Body of pancreas (tissue), 4 donors: ENCODE results near the gene DPYD. TPM values are rescaled to one million over a fixed set of nuclear protein-coding genes. Genes with fewer than 3 reads are reported as not detected.

Experiments used
- ATAC-seq: fragments of 150-250 bp; one replicate; pipeline ENCODE4 v1.9.1; 2016
- DNase-seq, 4 donors: peaks; one replicate each; pipeline ENCODE4 v3.0.0-alpha.2; 2019
- H3K27ac ChIP-seq, 4 donors: fragments of 200-600 bp; sonication (generic); 1 replicate in 3 of 4; 2 replicates in 1 of 4; pipeline versions ENCODE4 v1.5.1 to v1.6.1; 2016 to 2019; ENCODE audit warnings: mild to moderate bottlenecking in 1 of 4, mixed read lengths in 1 of 4, moderate library complexity in 1 of 4
- H3K27me3 ChIP-seq, 2 donors: fragments of 200-600 bp; sonication (generic); one replicate each; pipeline ENCODE4 v1.6.0; 2016; ENCODE audit warnings: mild to moderate bottlenecking in 1 of 2
- H3K36me3 ChIP-seq, 2 donors: fragments of 200-600 bp; sonication (generic); replicated peaks in 1 of 2; 2 replicates each; pipeline ENCODE4 v1.5.1; 2016; ENCODE audit warnings: low read depth in 2 of 2; ENCODE audit not compliant: insufficient read depth in 1 of 2
- H3K4me1 ChIP-seq: fragments of 200-600 bp; sonication (generic); one replicate; pipeline ENCODE4 v1.6.0; 2016
- H3K4me3 ChIP-seq, 2 donors: fragments of 200-600 bp; sonication (generic); 1 replicate in 1 of 2; 2 replicates in 1 of 2; pipeline ENCODE4 v1.5.1; 2016 to 2019
- H3K9me3 ChIP-seq, 3 donors: fragments of 200-600 bp; sonication (generic); 1 replicate in 2 of 3; 2 replicates in 1 of 3; pipeline ENCODE4 v1.5.1; 2016
- POLR2A ChIP-seq, 3 donors: fragments of 450-650 bp; IDR thresholded peaks; one replicate each; pipeline ENCODE4 v1.6.1; 2016; ENCODE audit warnings: antibody characterized with exemption in 3 of 3, mild to moderate bottlenecking in 2 of 3
- WGBS, 2 donors: methylation state at CpG; one replicate each; pipeline ENCODE4 v1.1.5; 2017; 5-methylcytosine and 5-hydroxymethylcytosine counted together
- intact Hi-C: fragments of 100-400 bp; cut with DNase I; formaldehyde crosslinking; loops from one replicate; pipeline ENCODE4 v1.15.1; 2023
- total RNA-seq, 2 donors: library from RNA; depleted of rRNA; stranded (reverse); fragments of >200 nt; gene quantifications; one replicate each; pipeline ENCODE4 v1.1.0, GENCODE V29; 2016
- TF ChIP-seq, protein P1 (sequence below), 7 experiments: fragments of 450-650 bp in 4 of 7; fragments of 200-600 bp in 3 of 7; sonication (generic) in 3 of 7; IDR thresholded peaks; one replicate each; pipeline ENCODE4 v1.5.1; 2016 to 2019; ENCODE audit warnings: antibody characterized with exemption in 7 of 7

DPYD gene
- total RNA-seq, 2 donors from 2014 or later, result 13.8 to 17.1 TPM

GRCh38 chr1:97196825-97197516 lies 723.9 kb downstream of the DPYD start:
- no peak for TF ChIP-seq POLR2A (IDR thresholded peaks at IDR 0.05)
- TF ChIP-seq, protein P1, sequence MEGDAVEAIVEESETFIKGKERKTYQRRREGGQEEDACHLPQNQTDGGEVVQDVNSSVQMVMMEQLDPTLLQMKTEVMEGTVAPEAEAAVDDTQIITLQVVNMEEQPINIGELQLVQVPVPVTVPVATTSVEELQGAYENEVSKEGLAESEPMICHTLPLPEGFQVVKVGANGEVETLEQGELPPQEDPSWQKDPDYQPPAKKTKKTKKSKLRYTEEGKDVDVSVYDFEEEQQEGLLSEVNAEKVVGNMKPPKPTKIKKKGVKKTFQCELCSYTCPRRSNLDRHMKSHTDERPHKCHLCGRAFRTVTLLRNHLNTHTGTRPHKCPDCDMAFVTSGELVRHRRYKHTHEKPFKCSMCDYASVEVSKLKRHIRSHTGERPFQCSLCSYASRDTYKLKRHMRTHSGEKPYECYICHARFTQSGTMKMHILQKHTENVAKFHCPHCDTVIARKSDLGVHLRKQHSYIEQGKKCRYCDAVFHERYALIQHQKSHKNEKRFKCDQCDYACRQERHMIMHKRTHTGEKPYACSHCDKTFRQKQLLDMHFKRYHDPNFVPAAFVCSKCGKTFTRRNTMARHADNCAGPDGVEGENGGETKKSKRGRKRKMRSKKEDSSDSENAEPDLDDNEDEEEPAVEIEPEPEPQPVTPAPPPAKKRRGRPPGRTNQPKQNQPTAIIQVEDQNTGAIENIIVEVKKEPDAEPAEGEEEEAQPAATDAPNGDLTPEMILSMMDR (IDR thresholded peaks at IDR 0.05), result no peak
- Histone ChIP-seq H3K9me3 (no peaks in the 10 kb centered on the region), H3K4me1 (no peaks in the 10 kb centered on the region), H3K4me3 (no peak overlapping the region), H3K27ac (no peak overlapping the region), H3K36me3 (no peaks in the 10 kb centered on the region), H3K27me3 (no peaks in the 10 kb centered on the region)
- intact Hi-C loops, result no loop called here
- ATAC-seq (no peak), DNase-seq (no peak)
- 80 to 88% methylated on average over 1 of the region's 1 CpG for WGBS, 2 donors

DNA sequence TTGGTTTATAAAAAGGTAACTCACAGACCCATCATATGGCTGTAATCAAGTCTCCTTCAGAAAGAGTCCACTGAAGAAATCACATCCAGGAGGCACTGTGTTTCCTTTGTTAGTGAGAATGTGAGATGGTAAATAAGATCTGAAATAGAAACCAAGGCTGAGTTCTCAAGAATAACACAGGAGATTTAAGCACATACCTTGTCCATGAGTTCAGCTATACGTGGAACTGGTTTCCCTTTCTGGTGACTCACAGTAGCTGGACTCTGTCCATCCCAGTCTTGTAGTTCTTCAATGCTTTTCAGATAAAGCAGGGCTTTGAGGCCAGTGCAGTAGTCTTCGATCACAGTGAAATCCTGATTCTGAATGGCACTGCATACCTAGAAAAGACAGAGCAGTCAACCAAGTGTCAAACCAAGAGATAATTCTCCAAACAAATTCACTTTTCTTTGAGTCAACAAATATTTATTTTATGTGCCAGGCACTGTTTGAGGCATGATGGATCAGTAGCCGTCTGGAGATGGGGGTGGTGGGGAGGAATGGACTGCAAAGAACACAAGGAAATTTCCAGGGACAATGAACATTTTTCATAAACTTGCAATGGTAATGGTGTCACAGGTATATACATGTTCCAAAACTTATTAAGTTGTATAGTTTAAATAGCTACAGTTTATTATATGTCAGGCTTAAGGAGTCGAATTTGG lies 727.8 kb downstream of the DPYD start:
- Histone ChIP-seq H3K36me3 (no peaks in the 10 kb centered on the region), H3K27ac (no peak overlapping the region), H3K4me1 (no peaks in the 10 kb centered on the region), H3K27me3 (no peaks in the 10 kb centered on the region), H3K4me3 (no peak overlapping the region), H3K9me3 (no peaks in the 10 kb centered on the region)
- no peak for ATAC-seq
- TF ChIP-seq POLR2A (IDR thresholded peaks at IDR 0.05), result no peak
- TF ChIP-seq, protein P1 (IDR thresholded peaks at IDR 0.05), result no peak
- intact Hi-C loops, result no loop called here
- WGBS, 2 donors, result 66 to 71% methylated on average over 4 of the region's 4 CpGs
- peak in 3 of 4 donors; percentile 5 to 60 (median 8) for DNase-seq

GRCh38 chr1:97190326-97190725 lies 730.5 kb downstream of the DPYD start:
- Histone ChIP-seq H3K4me1 (no peaks in the 10 kb centered on the region), H3K27ac (no peak overlapping the region), H3K4me3 (no peak overlapping the region), H3K27me3 (no peaks in the 10 kb centered on the region), H3K36me3 (no peaks in the 10 kb centered on the region), H3K9me3 (no peaks in the 10 kb centered on the region)
- no peak for DNase-seq
- no peak for ATAC-seq
- no peak for TF ChIP-seq POLR2A (IDR thresholded peaks at IDR 0.05)
- TF ChIP-seq, protein P1 (IDR thresholded peaks at IDR 0.05), result no peak
- intact Hi-C loops, result no loop called here

GRCh38 chr1:97186381-97186780 lies 734.5 kb downstream of the DPYD start:
- no peaks in the 10 kb centered on the region for H3K4me1 ChIP-seq
- H3K27me3 ChIP-seq, result no peaks in the 10 kb centered on the region
- H3K4me3 ChIP-seq, result no peak overlapping the region
- TF ChIP-seq, protein P1 (IDR thresholded peaks at IDR 0.05), result no peak
- no peak for TF ChIP-seq POLR2A (IDR thresholded peaks at IDR 0.05)
- no peaks in the 10 kb centered on the region for H3K36me3 ChIP-seq
- peak in 1 of 4 donors; percentile 5 for DNase-seq
- no peak for ATAC-seq
- H3K27ac ChIP-seq, result no peak overlapping the region
- 77 to 80% methylated on average over 6 of the region's 6 CpGs for WGBS, 2 donors
- intact Hi-C loops, result no loop called here
- H3K9me3 ChIP-seq, result no peaks in the 10 kb centered on the region
